HEK293 (cell line): ENCODE results near the gene CAPN13.

Experiments used
- ZBTB7A ChIP-seq: fragments of 450-650 bp; formaldehyde crosslinking; IDR thresholded peaks from 2 replicates; pipeline ENCODE4 v1.5.1; 2016; ENCODE audit warnings: low read depth, missing biosample characterization, missing genetic modification characterization
- TF ChIP-seq, protein P1 (sequence below): fragments of 450-650 bp; formaldehyde crosslinking; IDR thresholded peaks from 2 replicates; pipeline ENCODE4 v1.5.1; 2016; ENCODE audit warnings: missing biosample characterization, missing genetic modification characterization
- TF ChIP-seq, protein P2 (sequence below): fragments of 450-650 bp; formaldehyde crosslinking; IDR thresholded peaks from 2 replicates; pipeline ENCODE4 v1.5.1; 2016; ENCODE audit warnings: missing biosample characterization, missing genetic modification characterization

DNA sequence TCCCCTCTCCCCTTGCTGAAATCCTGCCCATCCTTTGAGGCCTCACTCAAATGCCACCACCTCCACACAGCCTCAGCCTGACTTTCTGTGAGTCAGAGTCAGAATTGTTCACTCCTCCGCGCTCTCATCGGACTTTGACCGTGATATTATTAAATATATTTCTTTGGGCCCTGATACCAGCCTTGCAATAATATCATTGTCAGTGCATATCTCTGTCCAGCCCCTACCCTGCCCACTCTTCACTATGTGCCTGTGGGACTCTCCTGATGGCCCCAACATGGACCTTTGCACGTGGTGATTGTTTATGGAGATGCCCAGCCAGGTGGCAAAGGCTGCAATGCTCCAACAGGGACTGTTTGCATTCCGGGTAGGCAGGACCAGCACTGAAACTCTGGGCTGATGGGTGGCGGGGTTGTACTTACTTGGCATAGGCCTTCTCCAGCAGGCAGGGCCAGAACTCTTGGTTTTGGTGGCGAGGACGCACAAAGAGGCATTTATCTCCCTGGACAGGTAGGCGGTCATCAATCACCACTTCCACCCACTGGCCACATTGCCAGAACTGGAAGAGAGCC, 37.3 kb downstream of the CAPN13 start:
- TF ChIP-seq ZBTB7A (tag by site-specific recombination): no peak
- TF ChIP-seq, protein P1, sequence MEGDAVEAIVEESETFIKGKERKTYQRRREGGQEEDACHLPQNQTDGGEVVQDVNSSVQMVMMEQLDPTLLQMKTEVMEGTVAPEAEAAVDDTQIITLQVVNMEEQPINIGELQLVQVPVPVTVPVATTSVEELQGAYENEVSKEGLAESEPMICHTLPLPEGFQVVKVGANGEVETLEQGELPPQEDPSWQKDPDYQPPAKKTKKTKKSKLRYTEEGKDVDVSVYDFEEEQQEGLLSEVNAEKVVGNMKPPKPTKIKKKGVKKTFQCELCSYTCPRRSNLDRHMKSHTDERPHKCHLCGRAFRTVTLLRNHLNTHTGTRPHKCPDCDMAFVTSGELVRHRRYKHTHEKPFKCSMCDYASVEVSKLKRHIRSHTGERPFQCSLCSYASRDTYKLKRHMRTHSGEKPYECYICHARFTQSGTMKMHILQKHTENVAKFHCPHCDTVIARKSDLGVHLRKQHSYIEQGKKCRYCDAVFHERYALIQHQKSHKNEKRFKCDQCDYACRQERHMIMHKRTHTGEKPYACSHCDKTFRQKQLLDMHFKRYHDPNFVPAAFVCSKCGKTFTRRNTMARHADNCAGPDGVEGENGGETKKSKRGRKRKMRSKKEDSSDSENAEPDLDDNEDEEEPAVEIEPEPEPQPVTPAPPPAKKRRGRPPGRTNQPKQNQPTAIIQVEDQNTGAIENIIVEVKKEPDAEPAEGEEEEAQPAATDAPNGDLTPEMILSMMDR (tag by site-specific recombination): no peak
- TF ChIP-seq, protein P2, sequence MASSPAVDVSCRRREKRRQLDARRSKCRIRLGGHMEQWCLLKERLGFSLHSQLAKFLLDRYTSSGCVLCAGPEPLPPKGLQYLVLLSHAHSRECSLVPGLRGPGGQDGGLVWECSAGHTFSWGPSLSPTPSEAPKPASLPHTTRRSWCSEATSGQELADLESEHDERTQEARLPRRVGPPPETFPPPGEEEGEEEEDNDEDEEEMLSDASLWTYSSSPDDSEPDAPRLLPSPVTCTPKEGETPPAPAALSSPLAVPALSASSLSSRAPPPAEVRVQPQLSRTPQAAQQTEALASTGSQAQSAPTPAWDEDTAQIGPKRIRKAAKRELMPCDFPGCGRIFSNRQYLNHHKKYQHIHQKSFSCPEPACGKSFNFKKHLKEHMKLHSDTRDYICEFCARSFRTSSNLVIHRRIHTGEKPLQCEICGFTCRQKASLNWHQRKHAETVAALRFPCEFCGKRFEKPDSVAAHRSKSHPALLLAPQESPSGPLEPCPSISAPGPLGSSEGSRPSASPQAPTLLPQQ: no peak
